H9 (cell line): ENCODE results near the gene SGO1. TPM values are rescaled to one million over a fixed set of nuclear protein-coding genes. Genes with fewer than 3 reads are reported as not detected.

Experiments used
- DNase-seq: peaks from one replicate; pipeline ENCODE4 v3.0.0-alpha.2; 2017
- H2AFZ ChIP-seq: one replicate; pipeline ENCODE4 v1.6.1; 2013; ENCODE audit warnings: mild to moderate bottlenecking, low read length, control low read depth, moderate library complexity
- H2AK5ac ChIP-seq: 2 replicates; pipeline ENCODE4 v1.6.1; 2013; ENCODE audit warnings: low read length, control low read depth, mixed read lengths; ENCODE audit not compliant: insufficient read length
- H2BK120ac ChIP-seq: one replicate; pipeline ENCODE4 v1.6.1; 2013; ENCODE audit warnings: low read depth, mild to moderate bottlenecking, low read length, control low read depth, inconsistent platforms; ENCODE audit not compliant: poor library complexity, severe bottlenecking
- H2BK12ac ChIP-seq: 2 replicates; pipeline ENCODE4 v1.6.1; 2013; ENCODE audit warnings: low read length, control low read depth, mixed read lengths, low read depth; ENCODE audit not compliant: insufficient read length
- H2BK15ac ChIP-seq: 2 replicates; pipeline ENCODE4 v1.6.1; 2013; ENCODE audit warnings: low read depth, low read length, control low read depth
- H2BK20ac ChIP-seq: one replicate; pipeline ENCODE4 v1.6.1; 2013; ENCODE audit warnings: low read depth, mild to moderate bottlenecking, low read length, control low read depth, inconsistent platforms; ENCODE audit not compliant: poor library complexity, severe bottlenecking
- H2BK5ac ChIP-seq: 2 replicates; pipeline ENCODE4 v1.6.1; 2013; ENCODE audit warnings: low read length, control low read depth, mixed read lengths; ENCODE audit not compliant: insufficient read length
- H3K14ac ChIP-seq: 2 replicates; pipeline ENCODE4 v1.6.1; 2013; ENCODE audit warnings: low read length, control low read depth; ENCODE audit not compliant: insufficient read depth
- H3K18ac ChIP-seq: 2 replicates; pipeline ENCODE4 v1.6.1; 2013; ENCODE audit warnings: low read depth, mild to moderate bottlenecking, mixed read lengths, low read length, control low read depth; ENCODE audit not compliant: insufficient read length
- H3K23ac ChIP-seq: 2 replicates; pipeline ENCODE4 v1.6.1; 2013; ENCODE audit warnings: low read length, control low read depth, mixed read lengths, low read depth; ENCODE audit not compliant: insufficient read length
- H3K23me2 ChIP-seq: 2 replicates; pipeline ENCODE4 v1.6.1; 2013; ENCODE audit warnings: low read depth, mild to moderate bottlenecking, mixed read lengths, low read length, control low read depth; ENCODE audit not compliant: insufficient read length, poor library complexity, severe bottlenecking
- H3K27ac ChIP-seq: 2 replicates; pipeline ENCODE4 v1.5.1; 2013; ENCODE audit warnings: low read length, control low read depth, mixed read lengths, low read depth; ENCODE audit not compliant: insufficient read length
- H3K27me3 ChIP-seq: 2 replicates; pipeline ENCODE4 v1.6.1; 2013; ENCODE audit warnings: low read length, control low read depth, inconsistent platforms; ENCODE audit not compliant: insufficient read depth
- H3K4ac ChIP-seq: 2 replicates; pipeline ENCODE4 v1.6.1; 2013; ENCODE audit warnings: low read depth, mild to moderate bottlenecking, control low read depth, inconsistent platforms, low read length, moderate library complexity
- H3K4me1 ChIP-seq: 2 replicates; pipeline ENCODE4 v1.6.1; 2013; ENCODE audit warnings: low read length, control low read depth, inconsistent platforms; ENCODE audit not compliant: insufficient read depth
- H3K4me2 ChIP-seq: 2 replicates; pipeline ENCODE4 v1.6.1; 2013; ENCODE audit warnings: low read length, control low read depth, mixed read lengths; ENCODE audit not compliant: insufficient read length, insufficient read depth
- H3K56ac ChIP-seq: 2 replicates; pipeline ENCODE4 v1.6.1; 2013; ENCODE audit warnings: low read depth, mild to moderate bottlenecking, mixed read lengths, low read length, control low read depth; ENCODE audit not compliant: insufficient read length
- H3K79me1 ChIP-seq: 2 replicates; pipeline ENCODE4 v1.6.1; 2013; ENCODE audit warnings: low read depth, mild to moderate bottlenecking, moderate library complexity, low read length, control low read depth, inconsistent platforms; ENCODE audit not compliant: insufficient read depth, poor library complexity, severe bottlenecking
- H3K79me2 ChIP-seq: 2 replicates; pipeline ENCODE4 v1.6.1; 2013; ENCODE audit warnings: low read length, control low read depth, inconsistent platforms; ENCODE audit not compliant: insufficient read depth
- H3K9ac ChIP-seq: 2 replicates; pipeline ENCODE4 v1.6.1; 2013; ENCODE audit warnings: low read length, control low read depth, mixed read lengths; ENCODE audit not compliant: insufficient read length; ENCODE audit errors: extremely low read depth
- H3K9me3 ChIP-seq: one replicate; pipeline ENCODE4 v1.6.1; 2013; ENCODE audit warnings: low read depth, low read length, inconsistent platforms; ENCODE audit not compliant: control insufficient read depth
- H3T11ph ChIP-seq: one replicate; pipeline ENCODE4 v1.6.1; 2013; ENCODE audit warnings: mild to moderate bottlenecking, low read length, control low read depth, inconsistent platforms
- H4K20me1 ChIP-seq: one replicate; pipeline ENCODE4 v1.6.1; 2013; ENCODE audit not compliant: control insufficient read depth, insufficient read length, insufficient read depth
- H4K5ac ChIP-seq: 2 replicates; pipeline ENCODE4 v1.6.1; 2013; ENCODE audit warnings: low read depth, mild to moderate bottlenecking, mixed read lengths, low read length, control low read depth; ENCODE audit not compliant: insufficient read length
- H4K8ac ChIP-seq: replicated peaks from 2 replicates; pipeline ENCODE4 v1.6.1; 2013; ENCODE audit warnings: low read length, control low read depth, mixed read lengths, low read depth; ENCODE audit not compliant: insufficient read length
- H4K91ac ChIP-seq: 2 replicates; pipeline ENCODE4 v1.6.1; 2013; ENCODE audit warnings: low read depth, mild to moderate bottlenecking, moderate library complexity, mixed read lengths, low read length, control low read depth; ENCODE audit not compliant: insufficient read length
- H3K27ac Mint-ChIP-seq, 3 experiments: 2 replicates in 2 of 3; 3 replicates in 1 of 3; pipeline ENCODE4 v1.8.0; 2020 to 2021; ENCODE audit warnings: mixed read lengths in 3 of 3, mild to moderate bottlenecking in 1 of 3, moderate library complexity in 1 of 3
- H3K27me3 Mint-ChIP-seq: 2 replicates; pipeline ENCODE4 v1.8.0; 2021; ENCODE audit warnings: low read depth, mild to moderate bottlenecking, moderate library complexity, mixed read lengths
- H3K36me3 Mint-ChIP-seq, 3 experiments: 2 replicates in 2 of 3; 3 replicates in 1 of 3; pipeline ENCODE4 v1.8.0; 2020 to 2021; ENCODE audit warnings: low read depth in 3 of 3, mixed read lengths in 3 of 3; ENCODE audit not compliant: insufficient read depth in 1 of 3
- H3K4me1 Mint-ChIP-seq, 2 experiments: 2 replicates each; pipeline ENCODE4 v1.8.0; 2020; ENCODE audit warnings: mixed read lengths in 2 of 2
- H3K4me3 Mint-ChIP-seq, 2 experiments: 2 replicates in 1 of 2; 3 replicates in 1 of 2; pipeline ENCODE4 v1.8.0; 2020 to 2021; ENCODE audit warnings: mild to moderate bottlenecking in 2 of 2, mixed read lengths in 2 of 2, moderate library complexity in 1 of 2
- H3K9me3 Mint-ChIP-seq, 2 experiments: 2 replicates in 1 of 2; 3 replicates in 1 of 2; pipeline ENCODE4 v1.8.0; 2020; ENCODE audit warnings: mild to moderate bottlenecking in 2 of 2, mixed read lengths in 2 of 2, moderate library complexity in 1 of 2
- total RNA-seq: library from RNA; stranded (reverse); gene quantifications from 2 replicates; pipeline ENCODE4 v1.2.1, GENCODE V29; 2021
- TF ChIP-seq, protein P1 (sequence below): fragments of 200-600 bp; sonication (generic); conservative IDR thresholded peaks from 3 replicates; pipeline ENCODE4 v1.8.0; 2021; ENCODE audit warnings: antibody characterized with exemption, mild to moderate bottlenecking

SGO1 gene
- total RNA-seq, 1 experiment from 2014 or later: 30.7 TPM

DNA sequence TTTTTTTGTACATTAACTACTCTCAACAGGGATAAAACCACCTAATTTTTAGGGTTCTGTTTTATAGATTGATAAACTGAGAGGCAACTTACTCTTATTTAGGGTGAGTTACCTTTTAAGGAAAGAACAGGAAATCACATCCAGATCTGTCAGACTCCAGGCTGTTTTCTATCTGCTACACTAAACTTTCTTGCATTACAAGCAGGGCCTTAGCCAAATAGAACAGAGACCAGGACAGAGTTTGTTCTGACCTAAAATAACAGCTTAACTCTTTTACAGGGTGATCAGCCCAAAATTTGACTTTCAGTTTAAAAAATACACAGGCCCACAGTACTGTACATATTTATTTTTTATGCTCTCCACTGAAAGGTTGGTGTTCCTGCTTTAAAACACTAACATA, 38.6 kb downstream of the SGO1 start:
- Histone ChIP-seq H4K5ac (no peak overlapping the region), H3K4ac (no peak overlapping the region)

More for the DNA sequence above, 38.6 kb downstream of the SGO1 start:
- no peaks in the 10 kb centered on the region for H3K23me2 ChIP-seq
- H3K27me3 Mint-ChIP-seq: no peaks in the 10 kb centered on the region
- H3K27me3 ChIP-seq: no peaks in the 10 kb centered on the region
- no peak overlapping the region for H2BK20ac ChIP-seq
- no peaks in the 10 kb centered on the region for H3K79me1 ChIP-seq
- no peak overlapping the region for H3K14ac ChIP-seq
- no peak overlapping the region for H3K23ac ChIP-seq
- no peak overlapping the region for H4K8ac ChIP-seq
- no peaks in the 10 kb centered on the region for H3K79me2 ChIP-seq
- H4K91ac ChIP-seq: no peak overlapping the region
- no peak overlapping the region for H2BK5ac ChIP-seq
- no peak overlapping the region for H3K56ac ChIP-seq
- no peak overlapping the region for H3K4me2 ChIP-seq
- no peaks in the 10 kb centered on the region for H3K9me3 Mint-ChIP-seq
- H3T11ph ChIP-seq: no peak overlapping the region
- TF ChIP-seq, protein P1, sequence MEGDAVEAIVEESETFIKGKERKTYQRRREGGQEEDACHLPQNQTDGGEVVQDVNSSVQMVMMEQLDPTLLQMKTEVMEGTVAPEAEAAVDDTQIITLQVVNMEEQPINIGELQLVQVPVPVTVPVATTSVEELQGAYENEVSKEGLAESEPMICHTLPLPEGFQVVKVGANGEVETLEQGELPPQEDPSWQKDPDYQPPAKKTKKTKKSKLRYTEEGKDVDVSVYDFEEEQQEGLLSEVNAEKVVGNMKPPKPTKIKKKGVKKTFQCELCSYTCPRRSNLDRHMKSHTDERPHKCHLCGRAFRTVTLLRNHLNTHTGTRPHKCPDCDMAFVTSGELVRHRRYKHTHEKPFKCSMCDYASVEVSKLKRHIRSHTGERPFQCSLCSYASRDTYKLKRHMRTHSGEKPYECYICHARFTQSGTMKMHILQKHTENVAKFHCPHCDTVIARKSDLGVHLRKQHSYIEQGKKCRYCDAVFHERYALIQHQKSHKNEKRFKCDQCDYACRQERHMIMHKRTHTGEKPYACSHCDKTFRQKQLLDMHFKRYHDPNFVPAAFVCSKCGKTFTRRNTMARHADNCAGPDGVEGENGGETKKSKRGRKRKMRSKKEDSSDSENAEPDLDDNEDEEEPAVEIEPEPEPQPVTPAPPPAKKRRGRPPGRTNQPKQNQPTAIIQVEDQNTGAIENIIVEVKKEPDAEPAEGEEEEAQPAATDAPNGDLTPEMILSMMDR: no peak
- no peak overlapping the region for H2AK5ac ChIP-seq
- H3K4me1 ChIP-seq: no peaks in the 10 kb centered on the region
- H3K18ac ChIP-seq: no peak overlapping the region
- H2AFZ ChIP-seq: no peak overlapping the region
- peaks cover under 1 to 4% of the 10 kb centered on the region in 2 experiments; a peak in 3 of 4 replicates for H3K4me1 Mint-ChIP-seq
- no peak overlapping the region for H2BK120ac ChIP-seq
- H3K27ac Mint-ChIP-seq: no peak overlapping the region
- no peak overlapping the region for H2BK12ac ChIP-seq
- no peak overlapping the region for H3K27ac ChIP-seq
- H2BK15ac ChIP-seq: no peak overlapping the region
- no peaks in the 10 kb centered on the region for H3K9me3 ChIP-seq
- H4K20me1 ChIP-seq: no peaks in the 10 kb centered on the region
- H3K4me3 Mint-ChIP-seq: no peak overlapping the region
- peaks cover 0 to 8% (median 2%) of the 10 kb centered on the region in 3 experiments; a peak in 2 of 7 replicates for H3K36me3 Mint-ChIP-seq
- no peak overlapping the region for H3K9ac ChIP-seq
- no peak for DNase-seq
